Head of caudate nucleus (tissue), 42 donors: ENCODE data around the gene BCL2L2.

Source experiments
- DNase-seq, 42 donors: peaks; one replicate each; pipeline versions ENCODE4 v3.0.0 to v3.0.0-alpha.2; 2020 to 2021; ENCODE audit warnings: mixed read lengths in 7 of 42
- intact Hi-C: fragments of 100-400 bp; cut with DNase I; formaldehyde crosslinking; loops from one replicate; pipeline ENCODE4 v1.15.0; 2022

The BCL2L2 gene

GRCh38 chr14:23346693-23347405 lies 40.2 kb downstream of the BCL2L2 start:
- intact Hi-C loops: loop anchor here (10.0 kb wide), 1 partner anchor 98 kb away; no protein-coding TSS in a partner anchor
- peak in 2 of 42 donors; percentile 25 to 41 for DNase-seq

- DNase-seq: peak in 2 of 42 donors; percentile 25 to 37
- intact Hi-C loops: loop anchor here (10.0 kb wide), 1 partner anchor 97 kb away; no protein-coding TSS in a partner anchor
Observed at GRCh38 chr14:23347406-23348296, 41.0 kb downstream of the BCL2L2 start.

DNA sequence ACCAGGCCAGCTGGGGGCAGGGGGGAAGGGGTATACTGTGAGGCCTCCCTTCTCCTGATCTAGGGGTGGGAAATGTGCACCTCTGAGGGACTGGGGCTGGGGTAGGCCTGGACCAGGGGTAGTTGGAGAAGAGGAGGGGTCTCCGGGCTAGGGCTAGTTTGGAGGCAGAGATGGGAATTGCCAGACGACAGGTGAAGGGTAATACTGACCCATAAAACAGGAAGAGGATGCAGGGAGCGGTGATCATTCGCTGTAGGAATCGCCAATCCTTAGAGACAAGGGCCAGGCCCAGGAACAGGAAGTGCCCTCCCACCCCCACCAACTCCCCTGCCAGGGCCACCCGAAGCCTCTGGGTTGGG lies 41.6 kb downstream of the BCL2L2 start:
- DNase-seq: peak in 2 of 42 donors; percentile 20 to 31
- intact Hi-C loops: loop anchor here (10.0 kb wide), 1 partner anchor 97 kb away; no protein-coding TSS in a partner anchor

DNA sequence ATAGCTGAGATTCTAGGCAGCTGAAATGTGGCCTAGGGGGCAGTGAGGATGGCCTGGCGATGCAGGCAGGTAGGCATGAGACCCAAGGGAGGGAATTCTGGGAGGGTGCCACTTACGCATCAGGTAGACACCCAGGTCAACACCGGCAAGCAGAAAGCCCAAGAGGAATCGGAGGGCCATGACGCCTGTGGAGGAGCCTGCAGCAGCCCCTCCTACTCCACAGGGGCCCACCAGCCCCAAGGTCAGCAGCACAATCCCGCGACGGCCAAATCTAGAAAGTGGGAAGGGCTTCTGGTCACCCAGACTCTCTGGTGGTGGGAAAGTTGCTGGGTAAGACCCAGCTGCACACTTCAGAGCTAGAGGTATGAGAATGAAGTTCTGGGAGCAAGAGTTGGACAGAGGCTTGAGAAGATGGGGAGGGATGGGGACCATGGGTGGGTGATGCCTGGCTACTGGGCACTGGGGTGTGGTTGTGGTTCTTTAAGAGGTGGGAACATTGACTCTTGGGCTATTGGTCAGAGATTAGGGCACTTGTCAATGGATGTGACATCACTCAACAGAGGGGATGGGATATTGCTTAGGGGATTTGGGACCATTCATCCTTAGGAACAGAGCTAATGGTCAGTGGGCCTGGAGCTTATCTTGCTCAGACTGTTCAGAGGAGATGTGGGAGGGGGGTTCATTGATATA lies 42.7 kb downstream of the BCL2L2 start:
- intact Hi-C loops: loop anchor here (10.0 kb wide), 1 partner anchor 96 kb away; no protein-coding TSS in a partner anchor
- peak in 2 of 42 donors; percentile 20 to 27 for DNase-seq

DNA sequence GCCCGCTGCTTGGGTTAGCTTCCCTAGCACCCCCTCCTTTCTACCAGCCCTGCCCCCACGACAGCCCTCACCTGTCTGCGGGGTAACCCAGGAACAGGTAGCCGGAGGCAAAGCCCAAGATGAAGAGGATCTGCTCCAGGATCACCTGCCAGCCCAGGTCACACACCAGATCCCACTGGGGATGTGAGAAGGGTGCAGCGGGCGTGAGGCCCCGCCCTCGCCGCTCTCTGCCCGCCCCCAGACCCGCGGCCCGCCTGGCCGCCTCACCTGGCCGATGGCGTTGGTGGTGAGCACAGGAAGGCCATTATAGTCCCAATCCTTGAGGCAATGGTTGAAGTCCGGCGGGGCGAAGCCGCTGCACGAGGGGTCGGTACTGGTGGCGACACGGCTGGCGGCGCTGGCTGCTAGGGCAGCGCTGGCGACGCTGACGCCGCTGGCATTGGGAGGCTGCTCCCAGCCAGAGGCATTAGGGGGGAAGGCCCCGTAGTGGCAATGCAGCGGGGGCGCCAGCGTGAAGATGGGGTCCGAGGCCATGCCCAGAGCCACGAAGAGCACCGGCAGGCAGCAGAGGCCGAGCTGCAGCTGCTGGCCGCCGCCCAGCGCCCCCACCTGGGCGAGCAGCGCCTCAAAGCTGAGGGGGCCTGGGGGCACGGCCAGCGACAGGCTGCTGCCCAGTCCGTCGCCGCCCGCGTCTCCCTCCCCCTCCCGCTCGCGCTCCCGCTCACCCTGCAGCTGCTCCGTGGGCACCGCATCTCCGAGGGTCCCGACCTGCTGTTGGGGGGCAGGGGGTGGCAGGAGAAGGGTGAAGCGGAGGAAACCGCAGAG lies 45.3 kb downstream of the BCL2L2 start:
- intact Hi-C loops: no loop called here
- peak in 33 of 42 donors; percentile 21 to 73 (median 49) for DNase-seq

DNA sequence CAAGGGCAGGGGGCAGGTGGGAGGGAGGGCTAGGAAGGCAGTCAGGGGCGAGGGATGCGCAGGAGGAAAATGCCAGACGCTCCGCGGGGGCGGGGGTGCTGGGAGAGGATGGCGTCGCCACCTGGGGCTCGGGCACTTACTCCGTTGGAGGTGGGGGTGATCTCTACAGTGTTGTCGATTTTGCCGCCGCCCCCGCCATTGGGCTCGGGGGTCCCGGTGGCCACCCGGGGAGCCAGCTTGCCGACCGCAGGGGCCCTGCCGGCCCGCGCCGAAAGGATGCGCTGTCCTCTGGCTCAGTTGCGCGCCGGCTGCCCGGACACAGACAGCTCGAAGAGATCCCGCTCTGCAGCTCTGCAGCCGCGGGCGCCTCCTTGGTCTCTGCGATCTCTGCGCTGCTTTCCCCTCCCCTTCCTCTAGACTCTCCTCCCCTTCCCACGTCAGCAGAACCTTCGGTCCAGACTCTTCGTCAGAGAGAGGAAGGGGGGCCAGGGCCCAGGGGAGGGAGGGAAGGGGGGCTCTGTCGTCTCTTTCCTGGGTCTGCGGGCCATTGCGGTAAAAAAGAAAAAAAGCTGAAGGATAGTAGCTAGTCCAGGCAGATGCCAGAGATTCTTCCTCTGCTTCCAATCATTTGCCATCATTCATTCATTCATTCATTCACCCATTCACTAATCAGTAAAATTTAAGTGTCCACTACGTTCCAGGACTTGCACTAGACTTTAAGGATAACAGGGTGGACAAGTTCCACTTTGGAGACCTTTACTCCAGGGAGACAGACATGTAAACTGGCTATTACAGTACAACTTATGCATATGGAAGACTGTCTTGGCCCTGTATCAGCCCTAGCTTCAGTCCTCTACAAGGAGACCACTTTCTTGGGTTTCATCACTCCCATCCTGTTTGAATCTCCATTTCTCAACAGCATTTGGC lies 46.1 kb downstream of the BCL2L2 start, which contains the start of gene SLC22A17:
Gene SLC22A17 (minus strand): TSS at position 382 of the 927 bp plus-strand sequence.
- DNase-seq: peak; percentile 86 to 98 (median 94)
- intact Hi-C loops: no loop called here

GRCh38 chr14:23353433-23353780 lies 46.8 kb downstream of the BCL2L2 start:
- peak in 3 of 42 donors; percentile 0 to 28 (median 22) for DNase-seq
- intact Hi-C loops: no loop called here

- DNase-seq: peak in 4 of 42 donors; percentile 1 to 23 (median 18)
- intact Hi-C loops: no loop called here
Observed at GRCh38 chr14:23354990-23355389, 48.4 kb downstream of the BCL2L2 start.

DNA sequence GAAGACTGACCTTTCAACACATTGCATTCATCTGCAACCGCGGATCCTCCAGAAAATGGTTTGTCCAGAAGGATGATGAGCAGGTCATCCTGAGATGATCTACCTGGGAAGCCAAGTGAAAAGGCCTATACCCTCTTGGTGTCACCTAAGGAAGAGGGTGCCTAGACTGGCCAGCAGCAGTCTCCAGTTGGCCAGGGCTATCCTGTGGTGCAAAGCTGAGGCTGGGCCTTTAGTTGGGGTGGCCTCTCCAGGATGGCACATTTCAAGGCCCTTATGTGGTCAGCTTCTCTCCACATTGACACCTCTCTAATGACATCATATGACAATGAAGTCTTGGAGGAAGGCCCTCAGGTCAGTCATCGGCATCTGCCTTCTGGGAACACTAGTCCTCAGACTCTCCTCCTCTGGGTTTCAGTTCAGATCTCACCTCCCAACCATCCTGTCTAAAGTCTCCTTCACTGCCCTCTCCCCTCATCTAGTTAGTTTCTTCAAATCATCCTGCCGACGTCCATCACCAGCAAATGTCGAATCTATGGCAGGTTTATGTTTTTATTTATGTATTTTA lies 49.3 kb downstream of the BCL2L2 start:
- DNase-seq: peak in 4 of 42 donors; percentile 0 to 39 (median 26)
- intact Hi-C loops: no loop called here

- DNase-seq: peak in 4 of 42 donors; percentile 4 to 21 (median 8)
- intact Hi-C loops: no loop called here
Observed at GRCh38 chr14:23356662-23357061, 50.0 kb downstream of the BCL2L2 start.

GRCh38 chr14:23357261-23357660 lies 50.6 kb downstream of the BCL2L2 start:
- DNase-seq: peak in 5 of 42 donors; percentile 1 to 33 (median 11)
- intact Hi-C loops: no loop called here

GRCh38 chr14:23358042-23358441 lies 51.4 kb downstream of the BCL2L2 start:
- DNase-seq: no peak
- intact Hi-C loops: no loop called here

GRCh38 chr14:23358553-23359166 lies 52.0 kb downstream of the BCL2L2 start:
- intact Hi-C loops: no loop called here
- peak in 4 of 42 donors; percentile 1 to 27 (median 12) for DNase-seq

- DNase-seq: peak in 3 of 42 donors; percentile 0 to 4 (median 4)
Observed at GRCh38 chr14:23359167-23359626, 52.6 kb downstream of the BCL2L2 start.

DNA sequence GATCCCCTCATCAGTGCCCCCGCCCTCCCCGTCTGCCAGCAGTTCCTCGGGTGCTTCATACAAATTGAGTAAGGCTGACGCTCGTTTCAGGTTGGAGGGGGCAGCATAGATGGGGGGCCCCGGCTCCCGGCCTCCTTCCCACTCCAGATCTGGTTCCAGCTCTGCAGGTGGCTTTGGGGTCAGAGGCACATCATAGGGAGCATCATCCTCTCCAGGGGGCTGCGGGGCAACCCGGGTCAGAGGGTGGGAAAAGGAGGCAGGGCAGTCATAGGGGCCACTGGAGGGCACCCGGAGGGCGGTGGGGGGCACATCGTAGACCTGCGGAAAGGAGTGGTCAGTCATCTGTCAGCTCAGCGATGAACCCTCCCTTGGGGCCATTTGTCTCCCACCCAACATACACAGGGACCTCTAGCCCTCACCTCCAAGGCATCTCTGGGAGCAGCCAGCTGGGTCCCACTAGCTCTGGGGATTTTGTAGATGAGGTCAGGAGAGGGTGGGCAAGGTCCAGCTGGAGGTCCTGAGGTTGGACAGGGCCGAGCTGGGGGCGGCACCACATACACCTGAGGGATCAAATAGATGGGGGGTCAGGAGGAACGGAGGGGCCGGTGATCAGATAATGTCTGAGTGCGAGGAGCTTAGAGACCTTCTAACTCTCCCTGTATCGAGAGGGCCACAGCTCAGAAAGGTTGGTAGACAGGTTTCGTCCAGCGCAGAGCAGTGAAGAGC lies 53.3 kb downstream of the BCL2L2 start:
- intact Hi-C loops: loop anchor here (5.0 kb wide), 1 partner anchor 38 kb away; the partner anchor contains the start of gene PABPN1
- DNase-seq: peak in 4 of 42 donors; percentile 4 to 22 (median 12)

More at GRCh38 chr14:23359167-23359626, 52.6 kb downstream of the BCL2L2 start:
- intact Hi-C loops: no loop called here
